ENCODE results near the gene TRIM34.

- TF ChIP-seq POLR2A (IDR thresholded peaks at IDR 0.05; ENCODE audit: low read length) (no peak), CTCF (IDR thresholded peaks at IDR 0.05) (no peak), ZFP36 (IDR thresholded peaks at IDR 0.05; ENCODE audit: borderline replicate concordance, partially characterized antibody) (no peak), CHD2 (IDR thresholded peaks at IDR 0.05; ENCODE audit: low read length, partially characterized antibody) (no peak), JUNB (IDR thresholded peaks at IDR 0.05) (no peak), KDM1A (IDR thresholded peaks at IDR 0.05; ENCODE audit: low read depth) (no peak), CBX8 (IDR thresholded peaks at IDR 0.05) (no peak), EP300 (IDR thresholded peaks at IDR 0.05) (no peak), CEBPB (IDR thresholded peaks at IDR 0.05) (no peak), ZSCAN20 (CRISPR knock-in tag; IDR thresholded peaks at IDR 0.05) (no peak)
These were observed 49.6 kb downstream of the TRIM34 start for GRCh38 chr11:5674391-5674790.
